Thymus (tissue), 11 donors: ENCODE measurements around the gene LOXHD1. TPM values are rescaled to one million over a fixed set of nuclear protein-coding genes. Genes with fewer than 3 reads are reported as not detected.

Source experiments
- DNase-seq, 9 donors: peaks; one replicate each; pipeline ENCODE4 v3.0.0-alpha.2; 2013; ENCODE audit warnings: low spot score in 9 of 9, low read depth in 6 of 9, missing footprints in 1 of 9
- H3K27ac ChIP-seq, 2 donors: one replicate each; pipeline ENCODE4 v1.5.1; 2013; ENCODE audit warnings: control low read depth in 1 of 2, low read depth in 1 of 2, low read length in 1 of 2, mild to moderate bottlenecking in 1 of 2, moderate library complexity in 1 of 2
- H3K27me3 ChIP-seq, 2 donors: one replicate each; pipeline ENCODE4 v1.5.1; 2013; ENCODE audit warnings: low read length in 1 of 2; ENCODE audit not compliant: control insufficient read depth in 2 of 2, insufficient read depth in 1 of 2
- H3K36me3 ChIP-seq, 2 donors: one replicate each; pipeline ENCODE4 v1.5.1; 2013; ENCODE audit warnings: low read length in 1 of 2, mild to moderate bottlenecking in 1 of 2, moderate library complexity in 1 of 2; ENCODE audit not compliant: control insufficient read depth in 2 of 2, insufficient read depth in 2 of 2
- H3K4me1 ChIP-seq, 2 donors: one replicate each; pipeline ENCODE4 v1.5.1; 2013; ENCODE audit warnings: low read length in 2 of 2; ENCODE audit not compliant: control insufficient read depth in 2 of 2, insufficient read depth in 2 of 2
- H3K4me3 ChIP-seq, 2 donors: one replicate each; pipeline ENCODE4 v1.5.1; 2013; ENCODE audit warnings: low read length in 2 of 2, control low read depth in 1 of 2, mild to moderate bottlenecking in 1 of 2
- H3K9me3 ChIP-seq, 2 donors: one replicate each; pipeline ENCODE4 v1.5.1; 2013; ENCODE audit warnings: low read length in 1 of 2, mild to moderate bottlenecking in 1 of 2; ENCODE audit not compliant: control insufficient read depth in 2 of 2, insufficient read depth in 1 of 2
- WGBS: extraction: QIAGEN DNeasy Blood & Tissue Kit; methylation state at CpG from one replicate; pipeline ENCODE4 v1.1.7; 2013; 5-methylcytosine and 5-hydroxymethylcytosine counted together
- polyA plus RNA-seq: library from polyadenylated mRNA; stranded (reverse); fragments of 200-250 nt; gene quantifications from one replicate; pipeline ENCODE4 v1.2.3, GENCODE V29; 2013
- total RNA-seq: library from RNA; stranded (reverse); fragments of 120-200 nt; gene quantifications from one replicate; pipeline ENCODE4 v1.2.4, GENCODE V29; 2013
- donor health status: healthy.

Gene LOXHD1
- total and polyA plus RNA-seq, 2 donors: 0.09 to 0.24 TPM

DNA sequence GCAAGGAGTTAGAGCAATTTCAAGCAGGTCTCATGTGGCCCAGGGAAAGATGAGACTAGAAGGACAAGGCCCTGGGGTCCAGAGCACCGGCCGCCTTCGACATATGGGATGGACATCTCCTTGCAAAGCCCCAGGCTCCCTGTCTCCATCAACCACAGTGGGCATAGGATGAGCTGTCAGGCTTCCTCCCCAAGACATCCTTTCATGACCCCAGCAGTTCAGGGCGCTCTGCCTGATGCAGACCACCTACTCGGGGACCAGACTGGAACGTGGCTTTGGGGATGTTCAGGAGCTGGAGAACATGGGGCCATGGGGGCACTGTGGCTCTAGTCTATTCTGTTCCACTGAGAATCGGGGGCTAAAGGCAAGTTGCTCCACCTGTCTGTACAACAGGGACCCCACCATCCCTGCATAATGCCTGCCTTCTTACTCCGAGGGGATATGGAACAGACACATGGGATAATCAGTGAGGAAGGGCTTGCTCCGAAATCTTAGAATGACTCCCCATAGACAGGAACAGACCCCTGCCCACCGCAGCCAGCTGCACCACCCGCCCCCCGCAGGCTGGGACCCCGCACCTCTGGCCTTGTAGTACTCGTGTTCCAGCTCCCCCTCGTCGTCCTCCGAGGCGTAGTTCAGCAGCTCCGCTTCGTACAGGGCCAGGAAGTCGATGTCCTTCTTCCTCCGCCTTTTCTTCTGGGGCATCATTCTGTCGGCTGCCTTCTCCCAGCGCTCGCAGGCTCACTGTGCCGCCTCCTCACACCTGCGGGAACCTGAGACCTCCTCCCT is 500 bp downstream of the LOXHD1 start:
- Histone ChIP-seq H3K4me3 (no peak overlapping the region), H3K27ac (no peak overlapping the region), H3K36me3 (no peaks in the 10 kb centered on the region), H3K27me3 (no peaks in the 10 kb centered on the region), H3K9me3 (no peaks in the 10 kb centered on the region), H3K4me1 (no peaks in the 10 kb centered on the region)
- DNase-seq: no peak
- 95% methylated on average over 27 of the region's 27 CpGs for WGBS

DNA sequence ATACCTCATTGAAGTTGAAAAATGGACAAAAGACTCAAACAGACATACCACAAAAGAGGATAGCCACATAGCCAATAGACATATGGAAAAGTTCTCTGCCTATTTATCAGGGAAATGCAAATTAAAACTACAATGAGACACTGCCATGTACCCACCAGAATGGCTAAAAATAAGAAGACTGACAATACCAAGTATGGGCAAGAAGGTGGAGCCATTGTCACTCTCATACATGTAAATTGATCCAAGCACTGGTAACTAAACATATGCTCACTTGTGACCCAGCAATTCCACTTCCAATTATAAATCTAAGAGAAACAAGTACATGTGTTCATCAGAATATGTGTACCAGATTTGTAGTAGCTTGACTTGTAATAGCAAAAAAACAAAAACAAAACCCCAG is 4.6 kb downstream of the LOXHD1 start:
- Histone ChIP-seq H3K27ac (no peak overlapping the region), H3K4me1 (no peaks in the 10 kb centered on the region), H3K36me3 (no peaks in the 10 kb centered on the region), H3K4me3 (no peak overlapping the region), H3K9me3 (no peaks in the 10 kb centered on the region), H3K27me3 (no peaks in the 10 kb centered on the region)
- no peak for DNase-seq

DNA sequence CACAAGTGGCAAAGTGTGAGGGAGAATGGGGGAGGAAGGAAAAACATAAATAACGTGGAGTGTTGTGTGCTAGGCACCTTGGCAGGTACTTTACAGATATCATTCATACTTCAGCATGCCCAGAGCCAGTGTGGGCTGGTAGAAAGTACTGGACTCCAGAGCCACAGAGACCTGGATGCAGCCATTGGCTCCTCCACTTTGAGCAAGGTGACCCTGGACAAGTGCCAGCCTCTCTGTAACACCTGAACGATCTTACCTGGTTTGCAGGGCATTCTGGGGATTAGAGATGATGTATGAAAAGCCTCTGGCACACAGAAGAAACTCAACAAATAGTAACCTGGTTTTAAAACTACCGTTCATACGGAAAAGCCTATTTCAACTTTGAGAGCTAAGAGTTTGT is 6.3 kb downstream of the LOXHD1 start:
- 86% methylated on average over 4 of the region's 4 CpGs for WGBS
- no peak overlapping the region for H3K4me3 ChIP-seq
- no peak for DNase-seq
- H3K9me3 ChIP-seq: no peaks in the 10 kb centered on the region
- H3K36me3 ChIP-seq: no peaks in the 10 kb centered on the region
- H3K27ac ChIP-seq: no peak overlapping the region
- no peaks in the 10 kb centered on the region for H3K4me1 ChIP-seq
- H3K27me3 ChIP-seq: no peaks in the 10 kb centered on the region

DNA sequence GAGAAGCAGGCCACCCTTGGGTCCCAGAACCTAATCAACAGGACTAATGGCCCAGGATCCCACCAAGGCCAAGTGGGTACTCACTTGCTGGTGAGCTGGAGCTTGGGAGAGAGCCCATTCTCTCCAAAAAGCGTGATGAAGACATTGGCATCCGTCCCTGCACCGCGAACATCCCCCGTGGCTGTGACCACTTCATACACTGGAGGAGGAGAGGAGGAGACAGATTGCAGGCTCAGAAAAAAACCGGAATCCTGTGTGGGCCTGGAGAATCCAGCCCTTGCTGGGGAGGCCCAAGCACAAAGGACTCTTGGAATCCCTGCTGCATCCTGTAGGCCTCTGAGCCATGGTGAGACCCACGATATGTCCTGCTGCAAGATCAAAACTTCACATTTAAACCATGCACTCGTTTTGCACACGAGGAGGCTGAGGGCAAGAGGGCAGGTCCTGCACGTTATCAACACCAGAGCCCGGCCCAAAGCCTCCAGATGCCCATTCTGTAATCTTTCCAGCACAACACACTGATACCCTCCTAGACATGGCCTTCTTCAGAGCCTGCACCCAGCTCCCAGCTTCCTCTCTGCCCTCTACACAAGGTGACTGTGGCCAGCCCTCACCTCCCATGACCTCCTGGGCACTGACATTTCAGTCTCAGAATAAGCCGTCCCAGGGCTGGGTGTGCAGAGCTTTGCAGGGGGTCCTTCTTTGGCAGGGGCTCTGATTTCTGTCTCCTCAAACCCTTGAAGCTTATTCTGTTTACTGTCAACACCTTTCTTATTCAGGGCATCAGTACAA is 7.8 kb downstream of the LOXHD1 start:
- WGBS: 96% methylated on average over 12 of the region's 12 CpGs
- Histone ChIP-seq H3K4me3 (no peak overlapping the region), H3K27ac (no peak overlapping the region), H3K36me3 (no peaks in the 10 kb centered on the region), H3K4me1 (no peaks in the 10 kb centered on the region), H3K27me3 (no peaks in the 10 kb centered on the region), H3K9me3 (no peaks in the 10 kb centered on the region)
- no peak for DNase-seq

DNA sequence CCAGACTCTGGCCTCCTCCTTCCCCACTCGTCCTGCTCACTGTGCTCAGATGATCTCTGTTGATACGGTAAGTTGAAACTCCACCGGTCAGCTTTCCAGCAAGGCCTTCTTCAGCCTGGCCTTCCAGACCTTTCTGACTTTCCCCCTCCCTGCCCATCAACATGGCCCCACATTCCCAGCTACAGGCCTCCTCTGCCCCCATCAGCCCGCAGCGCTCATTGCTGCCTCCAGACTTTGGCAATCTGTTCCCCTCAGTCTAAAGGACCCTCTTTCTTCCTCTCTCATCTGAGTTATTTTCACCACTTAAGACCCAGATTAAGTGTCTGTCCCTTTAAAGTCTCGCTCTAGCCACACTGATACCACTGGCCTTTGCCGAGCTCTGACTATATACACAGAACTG is 10.6 kb downstream of the LOXHD1 start:
- Histone ChIP-seq H3K36me3 (no peaks in the 10 kb centered on the region), H3K4me3 (no peak overlapping the region), H3K27me3 (no peaks in the 10 kb centered on the region), H3K9me3 (no peaks in the 10 kb centered on the region), H3K27ac (no peak overlapping the region), H3K4me1 (no peaks in the 10 kb centered on the region)
- no peak for DNase-seq
- WGBS: 95% methylated on average over 7 of the region's 7 CpGs

DNA sequence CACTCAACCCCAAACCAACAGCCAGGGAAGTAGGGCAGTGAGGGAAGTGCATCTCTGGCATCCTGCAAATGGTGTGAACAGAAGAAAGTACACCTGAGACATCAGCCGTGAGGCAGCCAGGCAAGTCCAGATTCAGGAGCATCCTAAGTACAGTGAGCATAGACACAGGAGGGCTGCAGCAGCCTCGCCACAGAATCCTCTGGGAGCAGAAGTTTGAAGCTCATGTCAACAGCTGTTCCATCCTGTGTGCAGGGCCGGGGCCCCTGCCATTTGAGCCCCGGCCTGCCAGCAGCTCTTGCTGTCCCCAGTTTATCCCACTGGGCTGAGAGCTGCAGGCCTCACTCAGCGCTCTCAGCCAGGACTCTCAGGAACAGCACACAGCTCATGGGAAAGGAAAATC is 14.5 kb downstream of the LOXHD1 start:
- Histone ChIP-seq H3K27me3 (no peaks in the 10 kb centered on the region), H3K4me1 (no peaks in the 10 kb centered on the region), H3K9me3 (no peaks in the 10 kb centered on the region), H3K27ac (no peak overlapping the region), H3K36me3 (no peaks in the 10 kb centered on the region), H3K4me3 (no peak overlapping the region)
- DNase-seq: no peak
- WGBS: 85% methylated on average over 5 of the region's 5 CpGs

DNA sequence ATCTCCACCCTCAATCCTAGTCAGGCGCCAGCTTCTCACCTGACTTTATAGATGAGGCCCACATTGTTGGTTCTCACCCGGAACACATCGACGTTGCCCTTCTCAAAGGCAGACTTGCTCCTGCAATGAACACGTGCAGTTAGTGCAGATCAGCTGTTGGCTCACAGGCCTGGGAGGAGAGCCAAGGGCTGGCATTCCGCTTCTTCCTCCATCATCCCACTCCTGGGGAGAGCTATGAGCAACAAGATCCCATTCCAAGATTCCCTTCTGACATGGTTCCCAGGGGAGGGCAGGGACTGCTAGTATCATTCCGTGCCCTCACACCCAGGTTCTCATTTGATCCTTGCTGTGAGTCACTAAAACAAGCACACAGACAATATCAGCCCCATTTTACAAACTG is 15.1 kb downstream of the LOXHD1 start:
- Histone ChIP-seq H3K4me1 (no peaks in the 10 kb centered on the region), H3K27ac (no peak overlapping the region), H3K36me3 (no peaks in the 10 kb centered on the region), H3K4me3 (no peak overlapping the region), H3K9me3 (no peaks in the 10 kb centered on the region), H3K27me3 (no peaks in the 10 kb centered on the region)
- DNase-seq: no peak
- WGBS: 96% methylated on average over 7 of the region's 7 CpGs

DNA sequence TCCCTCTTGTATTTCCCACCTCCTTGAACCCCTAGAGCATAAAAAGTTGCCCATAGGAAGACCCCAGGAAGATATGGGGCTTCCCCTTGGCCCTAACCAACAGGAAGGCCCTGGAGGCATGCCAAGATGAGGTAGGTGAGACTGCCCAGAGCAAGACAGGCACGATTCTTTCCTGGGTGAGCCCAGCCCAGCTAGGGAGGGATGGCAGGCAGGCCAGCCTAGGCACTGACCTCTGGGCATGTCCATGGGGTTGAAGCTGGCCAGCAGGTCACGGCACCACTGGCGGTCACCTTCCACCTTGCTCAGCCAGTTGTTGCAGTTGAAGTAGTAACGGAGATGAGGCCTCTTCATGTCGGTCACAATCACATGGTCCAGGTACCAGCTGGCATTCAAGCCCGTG is 17.6 kb downstream of the LOXHD1 start:
- DNase-seq: no peak
- no peaks in the 10 kb centered on the region for H3K9me3 ChIP-seq
- 94% methylated on average over 6 of the region's 6 CpGs for WGBS
- H3K4me1 ChIP-seq: no peaks in the 10 kb centered on the region
- no peaks in the 10 kb centered on the region for H3K36me3 ChIP-seq
- H3K27me3 ChIP-seq: no peaks in the 10 kb centered on the region
- no peak overlapping the region for H3K27ac ChIP-seq
- H3K4me3 ChIP-seq: no peak overlapping the region

DNA sequence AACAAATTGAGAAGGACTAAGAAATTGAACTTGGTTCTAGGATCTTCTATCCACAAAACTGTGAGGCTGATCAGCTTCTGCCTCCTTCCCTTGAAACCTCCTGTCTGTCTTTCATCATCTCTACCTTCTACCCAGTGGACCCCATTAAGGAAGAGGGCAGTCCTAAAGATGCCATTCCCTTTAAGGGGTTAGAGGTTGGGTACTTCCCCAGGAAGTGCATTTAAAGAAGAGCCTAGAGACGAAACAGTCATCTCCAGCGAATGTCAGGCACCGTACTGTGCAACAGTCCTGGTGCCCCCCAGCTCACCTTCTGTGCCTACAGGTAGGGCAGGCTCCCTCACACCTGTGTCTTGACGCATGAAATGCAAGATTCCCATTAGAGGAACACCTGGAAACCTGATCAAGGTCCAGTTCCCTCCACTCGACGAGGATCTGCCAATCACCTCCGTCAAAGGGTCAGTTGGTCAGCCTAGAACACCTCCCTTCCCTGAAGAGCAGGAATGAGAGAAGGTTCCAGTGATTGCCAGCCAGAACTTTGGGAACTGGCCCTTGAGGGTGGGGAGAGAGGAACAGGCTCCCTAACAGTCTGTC is 20.9 kb downstream of the LOXHD1 start:
- 92% methylated on average over 7 of the region's 7 CpGs for WGBS
- no peaks in the 10 kb centered on the region for H3K36me3 ChIP-seq
- no peak overlapping the region for H3K27ac ChIP-seq
- H3K4me1 ChIP-seq: no peaks in the 10 kb centered on the region
- H3K9me3 ChIP-seq: peaks cover 0 to 5% of the 10 kb centered on the region in 2 donors
- no peak for DNase-seq
- no peaks in the 10 kb centered on the region for H3K27me3 ChIP-seq
- H3K4me3 ChIP-seq: no peak overlapping the region
